Colonic mucosa (tissue), 4 donors: ENCODE measurements around the gene HINT2. TPM values are rescaled to one million over a fixed set of nuclear protein-coding genes. Genes with fewer than 3 reads are reported as not detected.

Source experiments
- DNase-seq: peaks from one replicate; pipeline ENCODE4 v3.0.0-alpha.2; 2020
- H3K27ac ChIP-seq: fragments of 200-600 bp; one replicate; pipeline ENCODE4 v1.8.0; 2021
- H3K27me3 ChIP-seq: fragments of 200-600 bp; one replicate; pipeline ENCODE4 v1.8.0; 2021
- H3K36me3 ChIP-seq: fragments of 200-600 bp; one replicate; pipeline ENCODE4 v1.8.0; 2021
- H3K4me1 ChIP-seq: fragments of 200-600 bp; one replicate; pipeline ENCODE4 v1.8.0; 2021; ENCODE audit warnings: mild to moderate bottlenecking
- H3K4me3 ChIP-seq: fragments of 200-600 bp; one replicate; pipeline ENCODE4 v1.8.0; 2021
- H3K9ac ChIP-seq, 2 donors: one replicate each; pipeline ENCODE4 v1.7.0; 2013; ENCODE audit warnings: control low read depth in 2 of 2, low read depth in 2 of 2, low read length in 2 of 2
- H3K9me3 ChIP-seq: fragments of 200-600 bp; one replicate; pipeline ENCODE4 v1.8.0; 2021
- intact Hi-C: fragments of 100-400 bp; cut with DNase I; formaldehyde crosslinking; loops from one replicate; pipeline ENCODE4 v1.14.1; 2022
- total RNA-seq, 2 donors: library from RNA; stranded (reverse); fragmentation: NEBNext Ultra II Directional in 1 of 2; extraction: Animal tissue kit (Norgen Biotek cat#: 25700) in 1 of 2; gene quantifications; one replicate each; pipeline ENCODE4 v1.2.1, GENCODE V29; 2021
- TF ChIP-seq, protein P1 (sequence below): fragments of 200-600 bp; IDR thresholded peaks from one replicate; pipeline ENCODE4 v1.8.0; 2022; ENCODE audit warnings: antibody characterized with exemption, mild to moderate bottlenecking
- donor health status: healthy.
- donor health status: DM: no; HTN: no; CAD: no.
- donor health status: DM: no; HTN: no; CAD: no.

The HINT2 gene
- total RNA-seq, 2 donors from 2014 or later = 49.5 to 64.5 TPM

DNA sequence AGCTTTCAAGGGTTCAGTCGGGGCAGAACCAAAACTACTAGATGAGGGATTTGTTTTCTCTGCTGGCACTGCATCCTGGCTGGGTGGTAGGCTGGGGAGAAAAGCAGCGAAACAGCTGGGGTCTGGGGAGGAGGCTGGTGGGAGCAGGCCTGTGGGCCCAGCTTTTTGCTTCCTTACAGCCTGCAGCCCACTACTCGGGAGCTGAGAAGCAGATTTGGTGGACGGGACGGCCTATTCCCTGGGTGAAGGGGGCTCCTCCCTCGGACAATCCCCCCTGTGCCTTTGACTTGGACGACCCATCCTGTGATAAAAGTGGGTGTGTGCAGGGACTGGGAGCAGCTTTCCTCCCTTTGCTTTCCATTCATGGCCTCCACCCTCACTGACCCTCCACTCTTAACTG lies 14.3 kb downstream of the HINT2 start:
- DNase-seq = no peak
- TF ChIP-seq, protein P1, sequence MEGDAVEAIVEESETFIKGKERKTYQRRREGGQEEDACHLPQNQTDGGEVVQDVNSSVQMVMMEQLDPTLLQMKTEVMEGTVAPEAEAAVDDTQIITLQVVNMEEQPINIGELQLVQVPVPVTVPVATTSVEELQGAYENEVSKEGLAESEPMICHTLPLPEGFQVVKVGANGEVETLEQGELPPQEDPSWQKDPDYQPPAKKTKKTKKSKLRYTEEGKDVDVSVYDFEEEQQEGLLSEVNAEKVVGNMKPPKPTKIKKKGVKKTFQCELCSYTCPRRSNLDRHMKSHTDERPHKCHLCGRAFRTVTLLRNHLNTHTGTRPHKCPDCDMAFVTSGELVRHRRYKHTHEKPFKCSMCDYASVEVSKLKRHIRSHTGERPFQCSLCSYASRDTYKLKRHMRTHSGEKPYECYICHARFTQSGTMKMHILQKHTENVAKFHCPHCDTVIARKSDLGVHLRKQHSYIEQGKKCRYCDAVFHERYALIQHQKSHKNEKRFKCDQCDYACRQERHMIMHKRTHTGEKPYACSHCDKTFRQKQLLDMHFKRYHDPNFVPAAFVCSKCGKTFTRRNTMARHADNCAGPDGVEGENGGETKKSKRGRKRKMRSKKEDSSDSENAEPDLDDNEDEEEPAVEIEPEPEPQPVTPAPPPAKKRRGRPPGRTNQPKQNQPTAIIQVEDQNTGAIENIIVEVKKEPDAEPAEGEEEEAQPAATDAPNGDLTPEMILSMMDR = no peak
- Histone ChIP-seq H3K4me1 (no peaks in the 10 kb centered on the region), H3K9me3 (no peaks in the 10 kb centered on the region), H3K27ac (no peak overlapping the region), H3K27me3 (no peaks in the 10 kb centered on the region), H3K4me3 (no peak overlapping the region), H3K9ac (no peak overlapping the region), H3K36me3 (peaks cover 2% of the 10 kb centered on the region)
- intact Hi-C loops = no loop called here

DNA sequence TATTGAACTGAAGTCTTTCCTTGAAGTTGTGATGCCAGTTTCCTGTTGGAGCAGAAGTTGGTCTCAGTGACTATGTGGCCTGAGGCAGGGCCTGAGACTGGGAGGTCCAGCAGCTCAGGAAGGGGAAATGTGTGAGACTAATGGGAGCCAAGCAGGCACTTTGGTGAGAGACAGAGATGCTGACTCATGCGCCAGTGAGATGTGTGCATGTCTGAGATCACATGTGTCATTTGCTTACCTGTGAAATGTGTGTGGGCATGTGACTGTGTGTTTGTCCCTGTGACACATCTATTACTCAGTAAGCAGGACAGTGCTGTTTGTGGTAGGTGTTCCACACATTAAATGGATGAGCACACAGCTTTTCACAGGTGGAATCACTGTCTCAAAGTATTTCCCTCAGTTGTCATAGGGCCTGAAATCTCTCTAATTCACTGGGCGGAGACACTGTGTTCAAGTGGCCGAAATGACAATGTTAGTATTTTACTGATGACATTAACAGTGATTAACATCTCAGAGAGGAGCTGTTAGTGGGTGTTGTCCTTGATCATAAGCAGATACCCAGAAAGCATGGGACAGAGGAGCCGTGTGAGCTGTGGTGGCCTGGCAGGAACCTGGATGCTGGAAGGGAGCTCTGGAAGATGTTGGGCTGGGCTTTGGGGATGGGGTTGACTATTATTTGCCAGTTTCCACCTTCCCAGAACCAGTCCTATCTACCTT lies 16.0 kb downstream of the HINT2 start:
- TF ChIP-seq, protein P1 = no peak
- no peak for DNase-seq
- no peak overlapping the region for H3K27ac ChIP-seq
- H3K9ac ChIP-seq = no peak overlapping the region
- H3K4me1 ChIP-seq = no peaks in the 10 kb centered on the region
- H3K4me3 ChIP-seq = no peak overlapping the region
- H3K9me3 ChIP-seq = no peaks in the 10 kb centered on the region
- no peaks in the 10 kb centered on the region for H3K27me3 ChIP-seq
- H3K36me3 ChIP-seq = no peaks in the 10 kb centered on the region
- intact Hi-C loops = no loop called here

DNA sequence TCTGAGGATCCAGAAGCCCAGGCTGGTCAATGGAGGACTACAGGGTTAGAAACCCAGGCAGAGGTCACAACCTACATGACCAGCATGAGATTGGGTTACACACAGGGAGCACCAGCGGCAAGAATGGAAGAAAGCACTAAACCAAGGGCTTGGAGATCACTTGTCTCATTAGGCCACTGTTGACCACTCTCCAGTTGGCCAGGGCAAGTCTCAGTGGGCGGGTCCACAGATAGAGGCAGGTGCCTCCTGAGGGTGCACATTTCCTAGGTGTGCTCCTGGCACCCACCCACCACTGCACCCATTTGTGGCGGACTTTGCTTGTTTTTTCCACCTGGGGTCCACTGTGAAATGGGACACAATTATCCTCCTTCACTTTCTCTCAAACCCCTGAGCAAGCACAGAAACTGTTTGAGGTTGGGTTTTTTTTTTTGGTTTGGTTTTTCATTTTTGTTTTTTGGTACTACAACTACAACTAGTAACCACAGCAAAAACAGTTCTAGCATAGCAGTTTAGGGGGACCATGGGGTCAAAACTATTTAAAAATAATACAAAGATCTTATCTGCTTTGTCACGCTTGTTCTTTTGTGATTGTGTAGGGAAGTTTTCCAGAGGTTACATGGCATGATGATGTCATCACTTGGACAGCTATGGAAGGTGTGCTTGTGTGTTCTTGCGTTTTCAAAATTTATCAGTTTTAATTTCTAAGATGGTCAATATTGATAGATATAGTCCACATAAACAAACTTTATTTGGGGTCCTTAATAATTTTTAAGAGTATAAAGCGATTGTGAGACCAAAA lies 17.3 kb downstream of the HINT2 start:
- no peak for DNase-seq
- Histone ChIP-seq H3K36me3 (no peaks in the 10 kb centered on the region), H3K9me3 (no peaks in the 10 kb centered on the region), H3K4me3 (no peak overlapping the region), H3K9ac (no peak overlapping the region), H3K27me3 (no peaks in the 10 kb centered on the region), H3K27ac (no peak overlapping the region), H3K4me1 (no peaks in the 10 kb centered on the region)
- TF ChIP-seq, protein P1 = no peak
- intact Hi-C loops = no loop called here

DNA sequence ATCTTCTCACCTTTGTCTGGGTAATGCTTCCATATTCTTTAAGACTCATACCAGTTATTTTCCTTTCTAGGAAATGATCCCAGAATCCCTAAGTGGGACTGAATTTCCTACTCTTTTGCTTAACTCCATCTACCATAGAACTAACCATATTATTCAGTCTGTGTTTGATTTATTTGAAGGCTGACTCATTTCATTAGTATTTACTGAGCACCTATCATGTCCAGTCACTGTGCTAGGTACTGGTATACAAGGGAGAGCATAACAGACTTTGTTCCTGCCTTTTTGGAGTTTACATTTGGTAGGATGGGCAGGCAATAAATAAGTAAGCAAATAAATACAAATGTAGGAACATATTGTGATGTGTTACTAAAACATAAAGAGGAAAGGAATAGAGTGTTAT lies 19.1 kb downstream of the HINT2 start:
- H3K27me3 ChIP-seq = no peaks in the 10 kb centered on the region
- no peak overlapping the region for H3K4me3 ChIP-seq
- DNase-seq = no peak
- no peak overlapping the region for H3K9ac ChIP-seq
- H3K27ac ChIP-seq = no peak overlapping the region
- H3K4me1 ChIP-seq = no peaks in the 10 kb centered on the region
- H3K36me3 ChIP-seq = no peaks in the 10 kb centered on the region
- H3K9me3 ChIP-seq = no peaks in the 10 kb centered on the region
- TF ChIP-seq, protein P1 = no peak
- intact Hi-C loops = no loop called here

DNA sequence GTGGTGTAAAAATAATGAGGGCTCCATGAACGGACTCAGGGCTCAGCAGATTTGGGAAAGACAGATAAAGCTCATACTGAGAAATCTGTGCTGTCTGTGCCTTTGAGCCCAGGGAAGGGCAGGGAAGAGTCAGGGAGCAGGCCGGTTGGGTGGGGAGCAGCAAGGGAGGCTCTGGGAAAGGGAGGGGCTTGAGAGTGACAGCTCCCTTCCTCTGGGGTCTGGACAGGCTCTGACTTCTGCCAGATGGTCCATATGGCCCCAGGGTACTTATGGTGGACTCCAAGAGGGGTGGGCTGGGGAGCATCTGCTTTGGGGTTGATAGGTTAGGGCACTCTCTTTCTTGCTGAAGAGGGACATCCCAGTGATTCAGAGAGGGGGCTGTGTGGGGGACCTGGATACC lies 21.4 kb downstream of the HINT2 start:
- Histone ChIP-seq H3K36me3 (no peaks in the 10 kb centered on the region), H3K9ac (peak overlapping the region in 1 of 2 donors; percentile 14), H3K27me3 (no peaks in the 10 kb centered on the region), H3K9me3 (no peaks in the 10 kb centered on the region), H3K4me3 (no peak overlapping the region), H3K27ac (no peak overlapping the region), H3K4me1 (no peaks in the 10 kb centered on the region)
- DNase-seq = no peak
- intact Hi-C loops = loop anchor here (5.0 kb wide), 2 partner anchors 84 to 99 kb away; no protein-coding TSS in a partner anchor
- TF ChIP-seq, protein P1 = no peak
